ENCODE results near the gene ARID1B. TPM values are rescaled to one million over a fixed set of nuclear protein-coding genes. Genes with fewer than 3 reads are reported as not detected.

The ARID1B gene
- total and polyA plus RNA-seq, 2 donors (not counting 1 experiment from before 2014, with no cell fraction given), result 47.2 to 280 TPM

DNA sequence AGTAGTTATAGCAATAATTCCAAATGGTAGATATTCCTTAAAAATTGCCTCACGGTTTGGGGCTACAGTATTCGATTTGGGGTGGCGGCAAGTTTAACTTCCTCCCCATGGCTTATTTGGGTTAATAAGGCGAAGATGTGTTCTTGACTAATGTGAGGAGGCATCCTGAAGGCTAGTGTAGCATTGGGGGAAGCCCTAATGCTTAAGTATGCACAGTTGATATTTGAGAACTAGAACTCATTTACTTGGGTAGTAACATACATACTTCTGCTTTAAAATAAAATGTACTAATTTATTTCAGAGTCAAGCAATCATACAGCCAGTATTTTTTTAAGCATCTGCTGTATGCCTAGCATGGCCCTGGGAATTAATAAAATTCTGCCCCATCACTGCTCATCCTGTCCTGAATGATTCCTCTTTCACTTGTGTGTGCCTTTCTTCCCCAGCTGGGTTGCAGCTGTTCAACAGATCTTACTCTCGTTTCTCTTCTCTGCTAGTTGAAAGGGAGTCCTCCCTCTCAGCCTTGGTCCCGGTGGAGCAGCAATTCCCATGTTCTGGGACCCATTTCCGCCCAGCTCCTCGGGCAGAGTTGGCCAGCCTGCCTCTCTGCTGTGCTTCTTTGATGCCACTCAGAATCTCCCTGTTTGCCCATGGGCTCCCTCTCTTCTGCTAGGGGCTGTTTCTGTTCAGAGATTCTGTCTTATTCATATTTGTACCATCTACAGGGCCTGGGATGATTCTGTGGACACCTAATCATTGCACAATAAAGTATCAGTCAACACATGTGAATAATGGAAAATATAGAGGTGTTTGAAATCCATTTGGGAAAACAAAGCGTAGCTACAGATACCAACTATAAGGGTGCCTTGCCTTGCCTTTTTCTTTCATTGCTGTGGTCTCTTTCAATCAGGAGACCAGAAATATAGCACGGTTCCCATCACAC lies 104.8 kb downstream of the ARID1B start:
- Histone ChIP-seq H4K20me1 (ENCODE audit: control insufficient read depth, insufficient read depth, low read length, poor library complexity, severe bottlenecking) (peaks cover 95% of the 10 kb centered on the region), H3K4me1 (ENCODE audit: control insufficient read depth in 2 of 2, insufficient read depth in 2 of 2, low read length in 2 of 2) (peaks cover 66 to 79% of the 10 kb centered on the region in 2 donors), H3K4me2 (replicated peaks; ENCODE audit: low read depth, low read length, poor library complexity, severe bottlenecking) (peak overlapping the region; percentile 71), H3K36me3 (replicated peaks in 1 of 2; ENCODE audit: control extremely low read depth in 1 of 2, control insufficient read depth in 1 of 2, extremely low read depth in 1 of 2, insufficient read depth in 2 of 2, low read length in 1 of 2) (peaks cover 0 to 4% of the 10 kb centered on the region in 2 experiments), H3K4me3 (ENCODE audit: control extremely low read depth in 1 of 5, extremely low read depth in 1 of 5, insufficient read depth in 1 of 5, low read depth in 2 of 5, low read length in 4 of 5) (no peak overlapping the region), H3K9me3 (ENCODE audit: control extremely low read depth in 1 of 3, control insufficient read depth in 2 of 3, insufficient read depth in 1 of 3, low read length in 2 of 3) (no peaks in the 10 kb centered on the region), H3K27ac (ENCODE audit: low read length in 2 of 2) (peak overlapping the region in 1 of 2 donors; percentile 34), H2AFZ (ENCODE audit: insufficient read depth, low read depth, low read length, poor library complexity, severe bottlenecking) (no peak overlapping the region), H3K79me2 (ENCODE audit: control insufficient read depth, insufficient read depth, low read length) (peaks cover 100% of the 10 kb centered on the region), H3K27me3 (replicated peaks in 1 of 4; ENCODE audit: control extremely low read depth in 1 of 4, control insufficient read depth in 3 of 4, insufficient read depth in 4 of 4, low read length in 3 of 4) (no peaks in the 10 kb centered on the region), H3K9ac (ENCODE audit: low read length) (no peak overlapping the region)
- Mint-ChIP-seq H3K27ac (peak overlapping the region; percentile 38), H3K4me3 (no peak overlapping the region), H3K27me3 (no peaks in the 10 kb centered on the region), H3K4me1 (peaks cover 84% of the 10 kb centered on the region), H3K9me3 (ENCODE audit: insufficient read depth) (no peaks in the 10 kb centered on the region)
- intact Hi-C loops (cut with micrococcal nuclease), result no loop called here
- DNase-seq, result no peak
- 77% methylated on average over 7 of the region's 10 CpGs for WGBS (ENCODE audit: insufficient coverage)
- no peak for ATAC-seq (ENCODE audit: low read depth)
- ChIA-PET CTCF (no interaction called here), POLR2A (no interaction called here)
- no peak for TF ChIP-seq EZH2 (IDR thresholded peaks at IDR 0.05; ENCODE audit: borderline replicate concordance, insufficient read depth, low read depth, low read length, poor library complexity, severe bottlenecking)
- TF ChIP-seq, protein P1, sequence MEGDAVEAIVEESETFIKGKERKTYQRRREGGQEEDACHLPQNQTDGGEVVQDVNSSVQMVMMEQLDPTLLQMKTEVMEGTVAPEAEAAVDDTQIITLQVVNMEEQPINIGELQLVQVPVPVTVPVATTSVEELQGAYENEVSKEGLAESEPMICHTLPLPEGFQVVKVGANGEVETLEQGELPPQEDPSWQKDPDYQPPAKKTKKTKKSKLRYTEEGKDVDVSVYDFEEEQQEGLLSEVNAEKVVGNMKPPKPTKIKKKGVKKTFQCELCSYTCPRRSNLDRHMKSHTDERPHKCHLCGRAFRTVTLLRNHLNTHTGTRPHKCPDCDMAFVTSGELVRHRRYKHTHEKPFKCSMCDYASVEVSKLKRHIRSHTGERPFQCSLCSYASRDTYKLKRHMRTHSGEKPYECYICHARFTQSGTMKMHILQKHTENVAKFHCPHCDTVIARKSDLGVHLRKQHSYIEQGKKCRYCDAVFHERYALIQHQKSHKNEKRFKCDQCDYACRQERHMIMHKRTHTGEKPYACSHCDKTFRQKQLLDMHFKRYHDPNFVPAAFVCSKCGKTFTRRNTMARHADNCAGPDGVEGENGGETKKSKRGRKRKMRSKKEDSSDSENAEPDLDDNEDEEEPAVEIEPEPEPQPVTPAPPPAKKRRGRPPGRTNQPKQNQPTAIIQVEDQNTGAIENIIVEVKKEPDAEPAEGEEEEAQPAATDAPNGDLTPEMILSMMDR (IDR thresholded peaks at IDR 0.05), result no peak
